Ramos (cell line): ENCODE data around the gene OSBPL8.
"Not testable (repeated sequence)": the region's sequence is repeated elsewhere in the genome, so short reads cannot be mapped to it uniquely, and the experiment has no call there.

Experiments
- in situ Hi-C: fragments of 300-500 bp; cut with MboI; formaldehyde crosslinking; loops from one replicate; pipeline ENCODE4 v1.14.3; 2022; ENCODE audit warnings: low sequenced_read_pairs; ENCODE audit not compliant: unreplicated experiment

Gene OSBPL8

GRCh38 chr12:76384560-76384959, 175.0 kb downstream of the OSBPL8 start:
- in situ Hi-C loops = no loop called here

GRCh38 chr12:76383988-76384387, 175.6 kb downstream of the OSBPL8 start:
- in situ Hi-C loops = no loop called here

- in situ Hi-C loops = no loop called here
Observed at GRCh38 chr12:76379261-76379660, 180.3 kb downstream of the OSBPL8 start.

- in situ Hi-C loops = not testable (repeated sequence)
Observed at GRCh38 chr12:76376876-76377275, 182.7 kb downstream of the OSBPL8 start.

GRCh38 chr12:76375939-76376338, 183.6 kb downstream of the OSBPL8 start:
- in situ Hi-C loops = no loop called here

- in situ Hi-C loops = no loop called here
Observed at GRCh38 chr12:76375470-76375869, 184.1 kb downstream of the OSBPL8 start.

GRCh38 chr12:76374386-76375020, 185.1 kb downstream of the OSBPL8 start:
- in situ Hi-C loops = no loop called here

- in situ Hi-C loops = no loop called here
Observed at GRCh38 chr12:76368230-76368629, 191.3 kb downstream of the OSBPL8 start.

GRCh38 chr12:76366163-76366562, 193.4 kb downstream of the OSBPL8 start:
- in situ Hi-C loops = no loop called here

GRCh38 chr12:76364131-76364530, 195.4 kb downstream of the OSBPL8 start:
- in situ Hi-C loops = not testable (repeated sequence)

GRCh38 chr12:76360316-76360715, 199.3 kb downstream of the OSBPL8 start:
- in situ Hi-C loops = no loop called here

GRCh38 chr12:76356071-76356470, 203.5 kb downstream of the OSBPL8 start:
- in situ Hi-C loops = no loop called here

GRCh38 chr12:76348079-76348901, 211.3 kb downstream of the OSBPL8 start, which contains the start of gene BBS10:
Gene BBS10 (minus strand): TSS chr12:76348415. CDS start chr12:76348358, 57 bp downstream.
- in situ Hi-C loops = no loop called here

- in situ Hi-C loops = no loop called here
Observed at GRCh38 chr12:76346798-76347420, 212.7 kb downstream of the OSBPL8 start.

- in situ Hi-C loops = no loop called here
Observed at GRCh38 chr12:76346236-76346635, 213.3 kb downstream of the OSBPL8 start.

- in situ Hi-C loops = no loop called here
Observed at GRCh38 chr12:76345569-76345968, 214.0 kb downstream of the OSBPL8 start.

- in situ Hi-C loops = no loop called here
Observed at GRCh38 chr12:76341436-76342030, 218.0 kb downstream of the OSBPL8 start.

GRCh38 chr12:76340680-76341435, 218.7 kb downstream of the OSBPL8 start:
- in situ Hi-C loops = no loop called here

- in situ Hi-C loops = no loop called here
Observed at GRCh38 chr12:76337583-76337982, 222.0 kb downstream of the OSBPL8 start.

- in situ Hi-C loops = no loop called here
Observed at GRCh38 chr12:76332606-76333005, 227.0 kb downstream of the OSBPL8 start.
